CD4-positive, CD25-positive, alpha-beta regulatory T cell (primary cell): Measurements from ENCODE around the gene HOMER2. TPM values are rescaled to one million over a fixed set of nuclear protein-coding genes. Genes with fewer than 3 reads are reported as not detected.

ENCODE experiments used
- ATAC-seq, 2 donors: fragments of 150-1000 bp; cut with Tn5 transposase; one replicate each; pipeline ENCODE4 v1.10.0; 2021; ENCODE audit warnings: low read depth in 2 of 2, moderate number of reproducible peaks in 2 of 2, moderate library complexity in 1 of 2
- DNase-seq, 3 donors: peaks; one replicate each; pipeline versions ENCODE4 v3.0.0 to v3.0.0-alpha.2; 2012 to 2022; ENCODE audit warnings: mixed read lengths in 1 of 3
- H3K27ac ChIP-seq: one replicate; pipeline ENCODE4 v1.7.0; 2013; ENCODE audit warnings: mild to moderate bottlenecking, low read length; ENCODE audit not compliant: insufficient read depth, poor library complexity, severe bottlenecking
- H3K27me3 ChIP-seq: one replicate; pipeline ENCODE4 v1.7.0; 2013; ENCODE audit warnings: low read length; ENCODE audit not compliant: control insufficient read depth, insufficient read depth
- H3K36me3 ChIP-seq: one replicate; pipeline ENCODE4 v1.7.0; 2013; ENCODE audit warnings: mild to moderate bottlenecking, low read length, moderate library complexity; ENCODE audit not compliant: control insufficient read depth, insufficient read depth
- H3K4me1 ChIP-seq: 2 replicates; pipeline ENCODE4 v1.7.0; 2013; ENCODE audit warnings: mild to moderate bottlenecking, low read length; ENCODE audit not compliant: insufficient read depth, control insufficient read depth, poor library complexity, severe bottlenecking
- H3K4me3 ChIP-seq: one replicate; pipeline ENCODE4 v1.7.0; 2013; ENCODE audit warnings: low read depth, mild to moderate bottlenecking, low read length, moderate library complexity
- H3K9me3 ChIP-seq, 2 experiments: 1 replicate in 1 of 2; 2 replicates in 1 of 2; pipeline ENCODE4 v1.7.0; 2013; ENCODE audit warnings: low read length in 2 of 2, mild to moderate bottlenecking in 1 of 2, moderate library complexity in 1 of 2; ENCODE audit not compliant: control insufficient read depth in 2 of 2
- H3K27ac Mint-ChIP-seq, 3 donors: one replicate each; pipeline ENCODE4 v1.8.0; 2020 to 2022; ENCODE audit warnings: mild to moderate bottlenecking in 3 of 3, mixed read lengths in 3 of 3, moderate library complexity in 2 of 3
- H3K27me3 Mint-ChIP-seq: one replicate; pipeline ENCODE4 v1.8.0; 2022; ENCODE audit warnings: mild to moderate bottlenecking, mixed read lengths
- H3K36me3 Mint-ChIP-seq: one replicate; pipeline ENCODE4 v1.8.0; 2020; ENCODE audit warnings: mixed read lengths
- H3K4me1 Mint-ChIP-seq, 4 donors: one replicate each; pipeline ENCODE4 v1.8.0; 2020 to 2022; ENCODE audit warnings: mixed read lengths in 4 of 4, mild to moderate bottlenecking in 1 of 4
- H3K4me3 Mint-ChIP-seq, 4 donors: one replicate each; pipeline ENCODE4 v1.8.0; 2020 to 2022; ENCODE audit warnings: mild to moderate bottlenecking in 4 of 4, mixed read lengths in 4 of 4, moderate library complexity in 3 of 4
- H3K9me3 Mint-ChIP-seq, 7 donors: one replicate each; pipeline ENCODE4 v1.8.0; 2020 to 2022; ENCODE audit warnings: mixed read lengths in 7 of 7, mild to moderate bottlenecking in 3 of 7, moderate library complexity in 2 of 7
- polyA plus RNA-seq, 4 donors: library from polyadenylated mRNA; unstranded; fragments of 300-500 nt; fragmentation: Illumina TruSeq; gene quantifications; one replicate each; pipeline ENCODE4 v1.2.3, GENCODE V29; 2021
- total RNA-seq: library from RNA; stranded (reverse); gene quantifications from one replicate; pipeline ENCODE4 v1.2.3, GENCODE V29; 2022

The HOMER2 gene
- total and polyA plus RNA-seq, 5 donors from 2014 or later, result 2.6 to 9.4 (median 3.4) TPM

DNA sequence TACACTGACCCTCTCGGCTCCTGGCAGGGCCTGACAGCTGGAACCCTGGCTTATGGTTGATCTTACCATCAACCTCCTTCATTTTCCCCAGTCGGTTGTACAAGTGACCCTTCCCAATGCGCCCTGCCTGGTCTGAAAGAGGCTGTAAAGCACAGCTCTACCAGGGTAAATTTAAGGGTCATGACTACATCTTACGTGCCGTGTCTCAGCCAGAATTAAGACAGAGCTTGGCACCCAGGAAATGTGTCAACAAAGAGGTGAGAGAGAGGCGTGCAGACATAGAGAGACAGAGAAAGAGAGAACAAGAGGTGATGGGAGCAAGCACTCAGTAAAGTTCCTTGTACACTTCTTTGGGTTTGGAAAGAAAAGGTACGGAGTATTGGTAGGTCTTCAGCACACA, 28.8 kb downstream of the HOMER2 start:
- H3K4me3 Mint-ChIP-seq, result no peak overlapping the region
- H3K27me3 Mint-ChIP-seq, result peaks cover 4% of the 10 kb centered on the region
- no peaks in the 10 kb centered on the region for H3K4me1 Mint-ChIP-seq
- no peaks in the 10 kb centered on the region for H3K9me3 Mint-ChIP-seq
- DNase-seq, result no peak
- no peak overlapping the region for H3K4me3 ChIP-seq
- no peak overlapping the region for H3K27ac ChIP-seq
- H3K27me3 ChIP-seq, result no peaks in the 10 kb centered on the region
- no peaks in the 10 kb centered on the region for H3K36me3 Mint-ChIP-seq
- H3K9me3 ChIP-seq, result no peaks in the 10 kb centered on the region
- no peaks in the 10 kb centered on the region for H3K36me3 ChIP-seq
- no peak overlapping the region for H3K27ac Mint-ChIP-seq
- ATAC-seq, result no peak
- H3K4me1 ChIP-seq, result no peaks in the 10 kb centered on the region

DNA sequence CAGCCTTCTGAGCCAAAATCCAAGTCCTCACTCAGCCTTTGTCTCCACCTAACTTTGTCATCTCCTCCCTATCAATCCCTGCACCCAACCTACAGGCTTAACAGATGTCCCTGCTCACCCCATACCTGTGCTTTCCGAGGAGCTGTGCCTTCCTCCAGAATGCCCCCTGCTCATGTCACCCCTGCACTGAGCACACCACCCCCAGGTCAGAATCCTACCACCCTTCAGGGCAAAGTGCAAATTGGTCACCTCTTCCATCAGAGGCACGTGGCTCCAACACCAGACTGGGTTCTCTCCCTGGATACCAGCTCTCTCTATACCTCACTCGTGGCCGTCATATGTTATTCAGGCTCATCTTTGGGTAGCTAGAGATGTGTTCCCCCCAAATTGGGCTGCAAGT, 29.8 kb downstream of the HOMER2 start:
- H3K4me3 ChIP-seq, result no peak overlapping the region
- Mint-ChIP-seq H3K36me3 (no peaks in the 10 kb centered on the region), H3K9me3 (no peaks in the 10 kb centered on the region), H3K4me1 (no peaks in the 10 kb centered on the region), H3K4me3 (no peak overlapping the region), H3K27ac (no peak overlapping the region), H3K27me3 (peaks cover 4% of the 10 kb centered on the region)
- H3K36me3 ChIP-seq, result no peaks in the 10 kb centered on the region
- no peak overlapping the region for H3K27ac ChIP-seq
- no peak for ATAC-seq
- H3K27me3 ChIP-seq, result no peaks in the 10 kb centered on the region
- no peaks in the 10 kb centered on the region for H3K9me3 ChIP-seq
- H3K4me1 ChIP-seq, result no peaks in the 10 kb centered on the region
- no peak for DNase-seq

DNA sequence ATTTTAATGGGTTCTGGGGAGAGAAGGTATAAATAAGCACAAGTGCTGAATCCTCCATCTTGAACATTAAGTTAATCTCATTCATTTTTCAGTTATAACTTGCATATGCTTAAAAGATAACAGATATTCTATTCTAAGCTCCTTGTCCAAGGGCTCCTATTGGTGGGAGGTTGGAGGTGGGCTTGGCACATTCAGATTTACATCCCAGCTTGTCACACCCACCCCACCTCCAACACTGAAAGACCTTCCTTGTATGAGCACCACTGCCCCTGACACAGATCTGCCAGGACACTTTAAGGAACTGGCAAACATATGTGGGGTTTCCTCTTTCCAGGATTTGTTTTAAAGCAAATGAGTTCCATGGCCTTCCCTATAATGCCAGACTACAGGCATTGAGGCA, 30.6 kb downstream of the HOMER2 start:
- Histone ChIP-seq H3K27me3 (no peaks in the 10 kb centered on the region), H3K36me3 (no peaks in the 10 kb centered on the region), H3K4me1 (no peaks in the 10 kb centered on the region), H3K27ac (no peak overlapping the region), H3K9me3 (no peaks in the 10 kb centered on the region), H3K4me3 (no peak overlapping the region)
- Mint-ChIP-seq H3K36me3 (no peaks in the 10 kb centered on the region), H3K9me3 (no peaks in the 10 kb centered on the region), H3K4me1 (no peaks in the 10 kb centered on the region), H3K27me3 (peaks cover 4% of the 10 kb centered on the region), H3K27ac (no peak overlapping the region), H3K4me3 (no peak overlapping the region)
- no peak for DNase-seq
- no peak for ATAC-seq

DNA sequence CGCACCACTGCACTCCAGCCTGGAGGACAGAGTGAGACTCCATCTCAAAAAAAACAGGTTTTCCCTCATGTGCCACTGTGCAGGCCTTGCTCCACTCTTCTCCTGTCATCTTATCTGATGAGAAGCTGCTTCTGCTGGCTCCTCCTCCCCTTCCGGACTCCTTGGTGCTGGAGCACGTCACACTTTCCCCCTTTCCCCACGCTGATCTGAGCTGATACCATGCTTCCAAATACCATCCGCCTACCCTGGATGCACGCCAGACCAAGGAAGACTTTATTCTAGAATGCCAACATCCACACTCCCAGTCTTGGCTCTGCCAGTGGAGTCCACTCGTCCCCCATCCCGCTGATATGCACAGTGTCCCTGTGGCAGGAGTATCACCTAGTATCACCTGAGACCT, 31.3 kb downstream of the HOMER2 start:
- no peaks in the 10 kb centered on the region for H3K4me1 Mint-ChIP-seq
- no peaks in the 10 kb centered on the region for H3K9me3 ChIP-seq
- H3K9me3 Mint-ChIP-seq, result no peaks in the 10 kb centered on the region
- H3K36me3 Mint-ChIP-seq, result no peaks in the 10 kb centered on the region
- no peak for DNase-seq
- H3K27me3 ChIP-seq, result no peaks in the 10 kb centered on the region
- no peak for ATAC-seq
- no peak overlapping the region for H3K27ac ChIP-seq
- no peaks in the 10 kb centered on the region for H3K4me1 ChIP-seq
- H3K4me3 Mint-ChIP-seq, result no peak overlapping the region
- H3K27me3 Mint-ChIP-seq, result peaks cover 4% of the 10 kb centered on the region
- H3K4me3 ChIP-seq, result no peak overlapping the region
- no peak overlapping the region for H3K27ac Mint-ChIP-seq
- no peaks in the 10 kb centered on the region for H3K36me3 ChIP-seq

DNA sequence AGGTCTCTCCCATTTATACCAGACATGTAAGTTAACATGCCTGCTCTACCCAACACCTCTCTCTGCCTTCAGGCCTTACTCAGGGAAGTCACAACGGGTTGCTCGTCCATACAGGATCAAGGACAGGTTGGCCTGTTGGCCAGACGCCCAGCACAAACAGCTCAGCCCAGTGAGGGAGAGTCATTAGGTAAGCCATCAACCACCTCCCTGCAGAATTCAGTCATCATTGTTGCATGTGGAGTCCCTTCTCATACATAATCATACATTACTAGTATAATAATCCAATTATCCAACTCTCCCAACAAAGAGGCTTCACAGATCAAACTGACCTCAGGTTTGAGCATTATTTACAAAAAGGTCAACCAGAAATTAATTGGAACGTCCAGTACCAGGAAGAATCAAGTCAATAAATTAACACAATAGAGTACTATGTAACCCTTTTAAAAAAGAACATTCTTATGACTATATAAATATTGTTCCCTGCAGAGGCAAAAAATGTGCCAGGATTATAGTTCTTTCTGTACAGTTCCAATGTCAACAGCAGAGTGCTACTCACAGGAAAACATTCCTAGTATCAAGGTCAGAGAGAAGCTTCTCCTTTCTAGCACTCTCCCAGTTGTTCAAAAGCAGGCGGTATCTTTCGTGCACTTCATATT, 33.2 kb downstream of the HOMER2 start:
- DNase-seq, result no peak
- H3K4me1 Mint-ChIP-seq, result no peaks in the 10 kb centered on the region

DNA sequence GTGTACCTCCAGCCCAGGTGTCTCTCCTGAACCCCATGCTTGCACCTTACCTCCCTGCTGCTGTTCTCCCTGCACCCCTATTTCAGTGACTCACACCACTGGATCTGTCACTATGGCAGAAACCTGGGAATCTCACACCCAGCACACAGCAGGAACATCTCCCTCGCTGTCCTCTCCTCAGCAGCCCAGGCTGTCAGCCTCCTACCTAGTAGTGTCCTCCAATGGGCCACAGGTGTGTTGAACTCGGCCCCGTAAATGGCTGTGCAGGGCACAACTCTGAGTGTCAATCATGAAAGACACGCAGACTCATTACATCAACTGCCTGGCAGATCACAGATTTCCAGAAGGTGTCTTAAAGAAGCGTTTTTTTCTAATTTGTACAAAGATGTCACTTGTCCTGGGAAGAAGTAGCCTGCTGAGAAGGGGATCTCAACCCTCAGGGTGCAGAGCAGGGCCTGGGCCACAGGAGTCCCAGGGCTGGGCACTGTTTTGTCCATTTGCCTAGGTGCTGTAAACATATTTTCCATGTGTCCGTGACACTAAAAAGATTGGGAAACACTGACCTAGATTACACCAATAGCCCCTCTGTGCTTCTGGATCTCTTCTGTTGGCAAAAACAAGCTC, 33.8 kb downstream of the HOMER2 start:
- ATAC-seq, result no peak
- DNase-seq, result no peak
- Histone ChIP-seq H3K9me3 (no peaks in the 10 kb centered on the region), H3K27ac (no peak overlapping the region), H3K27me3 (no peaks in the 10 kb centered on the region), H3K36me3 (no peaks in the 10 kb centered on the region), H3K4me1 (no peaks in the 10 kb centered on the region), H3K4me3 (no peak overlapping the region)
- Mint-ChIP-seq H3K9me3 (no peaks in the 10 kb centered on the region), H3K27me3 (peaks cover 4% of the 10 kb centered on the region), H3K4me3 (no peak overlapping the region), H3K4me1 (no peaks in the 10 kb centered on the region), H3K27ac (no peak overlapping the region), H3K36me3 (no peaks in the 10 kb centered on the region)

More for the DNA sequence above, 33.2 kb downstream of the HOMER2 start:
- H3K27ac Mint-ChIP-seq, result no peak overlapping the region
- no peaks in the 10 kb centered on the region for H3K27me3 ChIP-seq
- H3K4me1 ChIP-seq, result no peaks in the 10 kb centered on the region
- H3K27ac ChIP-seq, result no peak overlapping the region
- H3K4me3 ChIP-seq, result no peak overlapping the region
- no peak overlapping the region for H3K4me3 Mint-ChIP-seq
- no peaks in the 10 kb centered on the region for H3K9me3 Mint-ChIP-seq
- H3K27me3 Mint-ChIP-seq, result peaks cover 4% of the 10 kb centered on the region
- no peaks in the 10 kb centered on the region for H3K9me3 ChIP-seq
- ATAC-seq, result no peak
- H3K36me3 Mint-ChIP-seq, result no peaks in the 10 kb centered on the region
- no peaks in the 10 kb centered on the region for H3K36me3 ChIP-seq

DNA sequence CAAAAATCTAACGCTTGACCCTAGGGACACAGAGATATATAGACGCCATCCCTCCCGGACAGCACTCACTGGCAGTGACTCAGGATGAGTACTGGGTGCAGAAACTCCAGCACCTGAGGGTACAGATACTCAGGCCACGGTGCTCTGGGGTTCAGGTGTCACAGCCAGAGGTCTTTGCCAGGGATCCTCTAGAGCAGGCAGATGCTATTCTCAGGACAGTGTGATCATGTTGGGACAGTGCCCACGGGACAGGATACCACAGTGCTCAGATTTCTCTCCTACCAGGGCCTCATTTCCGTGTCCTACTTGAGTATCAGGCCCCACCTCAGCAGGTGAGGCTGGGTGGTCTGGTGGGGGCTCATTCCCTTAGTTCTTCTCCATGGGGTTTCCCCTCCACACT, 34.4 kb downstream of the HOMER2 start:
- DNase-seq (no peak), ATAC-seq (no peak)
- no peaks in the 10 kb centered on the region for H3K36me3 Mint-ChIP-seq
- H3K9me3 ChIP-seq, result no peaks in the 10 kb centered on the region
- no peaks in the 10 kb centered on the region for H3K9me3 Mint-ChIP-seq
- H3K36me3 ChIP-seq, result no peaks in the 10 kb centered on the region
- H3K27me3 ChIP-seq, result no peaks in the 10 kb centered on the region
- H3K27ac Mint-ChIP-seq, result no peak overlapping the region
- H3K4me3 Mint-ChIP-seq, result no peak overlapping the region
- H3K4me1 ChIP-seq, result no peaks in the 10 kb centered on the region
- H3K4me3 ChIP-seq, result no peak overlapping the region
- peaks cover 7% of the 10 kb centered on the region for H3K27me3 Mint-ChIP-seq
- H3K27ac ChIP-seq, result no peak overlapping the region
- no peaks in the 10 kb centered on the region for H3K4me1 Mint-ChIP-seq

DNA sequence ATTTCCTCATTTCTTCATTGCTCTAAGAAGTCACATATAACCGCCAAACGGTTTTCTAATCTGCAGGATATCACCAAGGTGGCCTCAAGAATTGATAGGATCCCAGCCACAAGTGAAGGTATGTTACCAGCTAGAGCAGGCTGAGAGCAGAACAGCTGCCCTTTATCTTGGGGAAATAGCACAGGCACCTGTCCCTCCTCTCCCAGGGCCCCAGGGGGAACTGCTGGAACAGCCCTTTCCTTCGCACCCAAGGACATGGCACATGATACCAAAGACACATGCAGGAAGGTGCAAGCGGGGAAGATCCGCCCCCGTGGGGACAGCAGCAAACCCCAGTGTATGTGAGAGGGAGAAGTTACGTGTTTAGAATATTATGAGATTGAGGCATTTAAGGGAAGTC, 35.3 kb downstream of the HOMER2 start:
- H3K9me3 ChIP-seq, result no peaks in the 10 kb centered on the region
- H3K36me3 Mint-ChIP-seq, result no peaks in the 10 kb centered on the region
- H3K36me3 ChIP-seq, result no peaks in the 10 kb centered on the region
- DNase-seq (no peak), ATAC-seq (no peak)
- no peaks in the 10 kb centered on the region for H3K9me3 Mint-ChIP-seq
- no peaks in the 10 kb centered on the region for H3K4me1 ChIP-seq
- H3K27me3 Mint-ChIP-seq, result peaks cover 12% of the 10 kb centered on the region
- no peak overlapping the region for H3K27ac Mint-ChIP-seq
- H3K4me3 ChIP-seq, result no peak overlapping the region
- H3K4me1 Mint-ChIP-seq, result no peaks in the 10 kb centered on the region
- no peak overlapping the region for H3K4me3 Mint-ChIP-seq
- no peak overlapping the region for H3K27ac ChIP-seq
- H3K27me3 ChIP-seq, result no peaks in the 10 kb centered on the region
